ENCODE results near the gene TTC39C. TPM values are rescaled to one million over a fixed set of nuclear protein-coding genes. Genes with fewer than 3 reads are reported as not detected.

Gene TTC39C
- total RNA-seq, 1 donor from 2014 or later: 14.3 TPM

DNA sequence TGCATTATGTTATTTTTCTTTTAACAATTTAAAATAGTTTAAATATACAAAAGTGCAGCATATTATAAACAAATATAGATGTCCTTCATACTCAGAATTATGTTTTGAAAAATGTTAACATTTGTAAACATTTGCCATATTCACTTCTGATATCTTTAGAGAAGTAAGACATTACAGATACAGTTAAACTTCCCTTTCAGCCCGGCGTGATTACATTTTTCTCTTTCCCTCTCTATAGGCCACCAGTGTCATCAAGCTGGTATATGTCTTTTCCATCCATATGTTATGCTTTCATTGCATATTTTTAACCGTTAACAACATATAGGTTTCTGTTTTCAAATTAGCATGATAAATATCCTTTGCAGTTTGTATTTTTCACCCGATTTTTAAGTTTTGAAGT, 27.1 kb downstream of the TTC39C start:
- Mint-ChIP-seq H3K36me3 (ENCODE audit: low read depth, unreplicated experiment) (no peaks in the 10 kb centered on the region), H3K27ac (ENCODE audit: unreplicated experiment) (no peak overlapping the region), H3K4me3 (ENCODE audit: unreplicated experiment) (no peak overlapping the region), H3K9me3 (ENCODE audit: unreplicated experiment) (no peaks in the 10 kb centered on the region), H3K4me1 (ENCODE audit: unreplicated experiment) (peaks cover 23% of the 10 kb centered on the region), H3K27me3 (ENCODE audit: unreplicated experiment) (peaks cover 2% of the 10 kb centered on the region)
- TF ChIP-seq, protein P1, sequence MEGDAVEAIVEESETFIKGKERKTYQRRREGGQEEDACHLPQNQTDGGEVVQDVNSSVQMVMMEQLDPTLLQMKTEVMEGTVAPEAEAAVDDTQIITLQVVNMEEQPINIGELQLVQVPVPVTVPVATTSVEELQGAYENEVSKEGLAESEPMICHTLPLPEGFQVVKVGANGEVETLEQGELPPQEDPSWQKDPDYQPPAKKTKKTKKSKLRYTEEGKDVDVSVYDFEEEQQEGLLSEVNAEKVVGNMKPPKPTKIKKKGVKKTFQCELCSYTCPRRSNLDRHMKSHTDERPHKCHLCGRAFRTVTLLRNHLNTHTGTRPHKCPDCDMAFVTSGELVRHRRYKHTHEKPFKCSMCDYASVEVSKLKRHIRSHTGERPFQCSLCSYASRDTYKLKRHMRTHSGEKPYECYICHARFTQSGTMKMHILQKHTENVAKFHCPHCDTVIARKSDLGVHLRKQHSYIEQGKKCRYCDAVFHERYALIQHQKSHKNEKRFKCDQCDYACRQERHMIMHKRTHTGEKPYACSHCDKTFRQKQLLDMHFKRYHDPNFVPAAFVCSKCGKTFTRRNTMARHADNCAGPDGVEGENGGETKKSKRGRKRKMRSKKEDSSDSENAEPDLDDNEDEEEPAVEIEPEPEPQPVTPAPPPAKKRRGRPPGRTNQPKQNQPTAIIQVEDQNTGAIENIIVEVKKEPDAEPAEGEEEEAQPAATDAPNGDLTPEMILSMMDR (IDR thresholded peaks at IDR 0.05; ENCODE audit: unreplicated experiment): no peak
- DNase-seq (ENCODE audit: low spot score): no peak

- Mint-ChIP-seq H3K27ac (ENCODE audit: unreplicated experiment) (no peak overlapping the region), H3K27me3 (ENCODE audit: unreplicated experiment) (peaks cover 1% of the 10 kb centered on the region), H3K4me3 (ENCODE audit: unreplicated experiment) (no peak overlapping the region), H3K4me1 (ENCODE audit: unreplicated experiment) (peaks cover 26% of the 10 kb centered on the region), H3K36me3 (ENCODE audit: low read depth, unreplicated experiment) (no peaks in the 10 kb centered on the region), H3K9me3 (ENCODE audit: unreplicated experiment) (no peaks in the 10 kb centered on the region)
- no peak for DNase-seq (ENCODE audit: low spot score)
- TF ChIP-seq, protein P1 (IDR thresholded peaks at IDR 0.05; ENCODE audit: unreplicated experiment): no peak
Measured at GRCh38 chr18:24043403-24043802, 28.8 kb downstream of the TTC39C start.

DNA sequence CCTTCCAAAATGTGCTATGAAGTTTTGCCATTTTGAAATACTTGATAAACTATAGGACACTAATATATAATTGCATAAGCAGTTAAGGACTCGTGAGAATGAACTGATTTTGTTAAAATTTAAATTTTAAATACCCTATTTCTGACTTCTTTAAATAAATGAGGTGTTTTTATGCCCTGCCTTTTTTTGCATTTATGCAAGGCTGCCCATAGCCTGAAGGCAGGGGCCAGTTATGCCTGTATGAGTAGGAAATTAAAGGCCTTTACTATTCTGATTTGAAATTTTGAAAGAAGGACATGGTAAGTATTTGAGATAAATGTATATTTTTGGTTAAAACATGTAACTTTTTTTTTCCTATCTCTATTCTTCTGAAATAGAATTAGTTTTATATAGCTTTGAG, 33.7 kb downstream of the TTC39C start:
- peaks cover 1% of the 10 kb centered on the region for H3K27me3 Mint-ChIP-seq (ENCODE audit: unreplicated experiment)
- H3K4me1 Mint-ChIP-seq (ENCODE audit: unreplicated experiment): peaks cover 24% of the 10 kb centered on the region
- H3K36me3 Mint-ChIP-seq (ENCODE audit: low read depth, unreplicated experiment): no peaks in the 10 kb centered on the region
- H3K4me3 Mint-ChIP-seq (ENCODE audit: unreplicated experiment): no peak overlapping the region
- TF ChIP-seq, protein P1 (IDR thresholded peaks at IDR 0.05; ENCODE audit: unreplicated experiment): no peak
- DNase-seq (ENCODE audit: low spot score): no peak
- no peaks in the 10 kb centered on the region for H3K9me3 Mint-ChIP-seq (ENCODE audit: unreplicated experiment)
- no peak overlapping the region for H3K27ac Mint-ChIP-seq (ENCODE audit: unreplicated experiment)

- TF ChIP-seq, protein P1 (IDR thresholded peaks at IDR 0.05; ENCODE audit: unreplicated experiment): no peak
Measured at GRCh38 chr18:24049142-24049541, 34.6 kb downstream of the TTC39C start.

GRCh38 chr18:24051031-24051947, 36.7 kb downstream of the TTC39C start:
- no peak for DNase-seq (ENCODE audit: low spot score)
- Mint-ChIP-seq H3K27ac (ENCODE audit: unreplicated experiment) (no peak overlapping the region), H3K27me3 (ENCODE audit: unreplicated experiment) (no peaks in the 10 kb centered on the region), H3K9me3 (ENCODE audit: unreplicated experiment) (no peaks in the 10 kb centered on the region), H3K36me3 (ENCODE audit: low read depth, unreplicated experiment) (no peaks in the 10 kb centered on the region), H3K4me1 (ENCODE audit: unreplicated experiment) (peaks cover 8% of the 10 kb centered on the region), H3K4me3 (ENCODE audit: unreplicated experiment) (no peak overlapping the region)
- TF ChIP-seq, protein P1 (IDR thresholded peaks at IDR 0.05; ENCODE audit: unreplicated experiment): no peak

More at GRCh38 chr18:24049142-24049541, 34.6 kb downstream of the TTC39C start:
- H3K27ac Mint-ChIP-seq (ENCODE audit: unreplicated experiment): no peak overlapping the region
- H3K27me3 Mint-ChIP-seq (ENCODE audit: unreplicated experiment): peaks cover 1% of the 10 kb centered on the region
- no peaks in the 10 kb centered on the region for H3K9me3 Mint-ChIP-seq (ENCODE audit: unreplicated experiment)
- H3K4me1 Mint-ChIP-seq (ENCODE audit: unreplicated experiment): peaks cover 15% of the 10 kb centered on the region
- DNase-seq (ENCODE audit: low spot score): no peak
- H3K4me3 Mint-ChIP-seq (ENCODE audit: unreplicated experiment): no peak overlapping the region
- H3K36me3 Mint-ChIP-seq (ENCODE audit: low read depth, unreplicated experiment): no peaks in the 10 kb centered on the region

All from endothelial cell (in vitro differentiated cells).